ENCODE results near the gene ZNF592. TPM values are rescaled to one million over a fixed set of nuclear protein-coding genes. Genes with fewer than 3 reads are reported as not detected.

Gene ZNF592
- total and polyA plus RNA-seq, 3 donors from 2014 or later, result 36.7 to 40.8 (median 39.6) TPM

- H3K36me3 ChIP-seq (ENCODE audit: low read depth, missing control alignments), result no peaks in the 10 kb centered on the region
- H3K27me3 ChIP-seq, result no peaks in the 10 kb centered on the region
- no peaks in the 10 kb centered on the region for H3K9me3 ChIP-seq
- WGBS, 2 donors, result 94 to 95% methylated on average over 1 of the region's 1 CpG
- no peak for DNase-seq
- peaks cover 18% of the 10 kb centered on the region for H3K4me1 ChIP-seq
- intact Hi-C loops (cut with DNase I; ENCODE audit: low total_unique reads), result no loop called here
- H3K4me3 ChIP-seq, result no peak overlapping the region
- no peak overlapping the region for H3K27ac ChIP-seq
- TF ChIP-seq CTCF (IDR thresholded peaks at IDR 0.05) (no peak), POLR2A (IDR thresholded peaks at IDR 0.05) (no peak)
These were observed 11.8 kb downstream of the ZNF592 start for GRCh38 chr15:84760219-84760618.

- no peak overlapping the region for H3K4me3 ChIP-seq
- no peak for TF ChIP-seq POLR2A (IDR thresholded peaks at IDR 0.05)
- no peak for DNase-seq
- 42 to 45% methylated on average over 4 of the region's 4 CpGs for WGBS, 2 donors
- no peaks in the 10 kb centered on the region for H3K36me3 ChIP-seq (ENCODE audit: low read depth, missing control alignments)
- H3K9me3 ChIP-seq, result no peaks in the 10 kb centered on the region
- H3K27ac ChIP-seq, result no peak overlapping the region
- intact Hi-C loops (cut with DNase I; ENCODE audit: low total_unique reads), result no loop called here
- peaks cover 18% of the 10 kb centered on the region for H3K4me1 ChIP-seq
- H3K27me3 ChIP-seq, result no peaks in the 10 kb centered on the region
These were observed 13.3 kb downstream of the ZNF592 start for GRCh38 chr15:84761607-84762131.

GRCh38 chr15:84762840-84763572 lies 14.6 kb downstream of the ZNF592 start:
- peaks cover 18% of the 10 kb centered on the region for H3K4me1 ChIP-seq
- H3K36me3 ChIP-seq (ENCODE audit: low read depth, missing control alignments), result no peaks in the 10 kb centered on the region

GRCh38 chr15:84764585-84764984 lies 16.2 kb downstream of the ZNF592 start:
- intact Hi-C loops (cut with DNase I; ENCODE audit: low total_unique reads), result no loop called here
- H3K36me3 ChIP-seq (ENCODE audit: low read depth, missing control alignments), result no peaks in the 10 kb centered on the region
- H3K4me1 ChIP-seq, result peaks cover 14% of the 10 kb centered on the region
- WGBS, 2 donors, result 87 to 94% methylated on average over 3 of the region's 3 CpGs
- no peaks in the 10 kb centered on the region for H3K9me3 ChIP-seq
- DNase-seq, result no peak
- no peak overlapping the region for H3K27ac ChIP-seq
- H3K27me3 ChIP-seq, result no peaks in the 10 kb centered on the region
- no peak overlapping the region for H3K4me3 ChIP-seq
- TF ChIP-seq CTCF (IDR thresholded peaks at IDR 0.05), result no peak
- TF ChIP-seq POLR2A (IDR thresholded peaks at IDR 0.05), result no peak

More at GRCh38 chr15:84762840-84763572, 14.6 kb downstream of the ZNF592 start:
- Histone ChIP-seq H3K4me3 (no peak overlapping the region), H3K27ac (no peak overlapping the region), H3K27me3 (no peaks in the 10 kb centered on the region), H3K9me3 (no peaks in the 10 kb centered on the region)
- 76 to 89% methylated on average over 3 of the region's 3 CpGs for WGBS, 2 donors
- no peak for TF ChIP-seq POLR2A (IDR thresholded peaks at IDR 0.05)
- TF ChIP-seq CTCF (IDR thresholded peaks at IDR 0.05), result no peak
- intact Hi-C loops (cut with DNase I; ENCODE audit: low total_unique reads), result no loop called here
- no peak for DNase-seq

- no peaks in the 10 kb centered on the region for H3K27me3 ChIP-seq
- no peak overlapping the region for H3K27ac ChIP-seq
- H3K4me3 ChIP-seq, result no peak overlapping the region
- no peaks in the 10 kb centered on the region for H3K9me3 ChIP-seq
- 92 to 97% methylated on average over 1 of the region's 1 CpG for WGBS, 2 donors
- no peaks in the 10 kb centered on the region for H3K36me3 ChIP-seq (ENCODE audit: low read depth, missing control alignments)
- peaks cover 14% of the 10 kb centered on the region for H3K4me1 ChIP-seq
- no peak for DNase-seq
- TF ChIP-seq POLR2A (IDR thresholded peaks at IDR 0.05) (no peak), CTCF (IDR thresholded peaks at IDR 0.05) (no peak)
- intact Hi-C loops (cut with DNase I; ENCODE audit: low total_unique reads), result no loop called here
These were observed 16.6 kb downstream of the ZNF592 start for GRCh38 chr15:84764989-84765388.

Data from testis (tissue), 3 donors.